Muscle of leg (tissue), 11 donors: ENCODE results near the gene LHCGR. TPM values are rescaled to one million over a fixed set of nuclear protein-coding genes. Genes with fewer than 3 reads are reported as not detected.
A peak's percentile ranks its signal among the peaks of the same experiment; 100 is the strongest.

ENCODE experiments used
- DNase-seq: peaks from one replicate; pipeline ENCODE4 v3.0.0; 2013
- H3K27ac ChIP-seq: one replicate; pipeline ENCODE4 v1.5.1; 2013; ENCODE audit warnings: mild to moderate bottlenecking, low read length, control low read depth
- H3K27me3 ChIP-seq: one replicate; pipeline ENCODE4 v1.6.1; 2013; ENCODE audit warnings: low read length; ENCODE audit not compliant: control insufficient read depth, insufficient read depth
- H3K36me3 ChIP-seq: one replicate; pipeline ENCODE4 v1.6.1; 2013; ENCODE audit warnings: low read length; ENCODE audit not compliant: control insufficient read depth, insufficient read depth
- H3K4me1 ChIP-seq: one replicate; pipeline ENCODE4 v1.6.1; 2013; ENCODE audit warnings: low read length; ENCODE audit not compliant: control insufficient read depth, insufficient read depth
- H3K4me3 ChIP-seq: one replicate; pipeline ENCODE4 v1.5.1; 2013; ENCODE audit warnings: low read length, control low read depth
- H3K9me3 ChIP-seq: replicated peaks from 2 replicates; pipeline ENCODE4 v1.6.1; 2013; ENCODE audit warnings: low read depth, low read length; ENCODE audit not compliant: control insufficient read depth
- WGBS: methylation state at CpG from one replicate; pipeline ENCODE4 v1.1.5; 2013; ENCODE audit warnings: missing lambda C conversion rate; ENCODE audit not compliant: insufficient coverage; 5-methylcytosine and 5-hydroxymethylcytosine counted together
- polyA plus RNA-seq, 8 donors: library from polyadenylated mRNA; unstranded; fragments of 120-200 nt; gene quantifications; one replicate each; pipeline versions ENCODE4 v1.2.1 to v1.2.3, GENCODE V29; 2013; ENCODE audit warnings: inconsistent platforms in 1 of 8, low replicate concordance in 1 of 8; ENCODE audit not compliant: insufficient read length in 8 of 8, insufficient read depth in 1 of 8
- total RNA-seq: library from RNA; stranded (reverse); fragments of 120-200 nt; gene quantifications from one replicate; pipeline ENCODE4 v1.2.4, GENCODE V29; 2013

Gene LHCGR
- total and polyA plus RNA-seq, 9 donors: 0.04 to 0.44 (median 0.12) TPM

DNA sequence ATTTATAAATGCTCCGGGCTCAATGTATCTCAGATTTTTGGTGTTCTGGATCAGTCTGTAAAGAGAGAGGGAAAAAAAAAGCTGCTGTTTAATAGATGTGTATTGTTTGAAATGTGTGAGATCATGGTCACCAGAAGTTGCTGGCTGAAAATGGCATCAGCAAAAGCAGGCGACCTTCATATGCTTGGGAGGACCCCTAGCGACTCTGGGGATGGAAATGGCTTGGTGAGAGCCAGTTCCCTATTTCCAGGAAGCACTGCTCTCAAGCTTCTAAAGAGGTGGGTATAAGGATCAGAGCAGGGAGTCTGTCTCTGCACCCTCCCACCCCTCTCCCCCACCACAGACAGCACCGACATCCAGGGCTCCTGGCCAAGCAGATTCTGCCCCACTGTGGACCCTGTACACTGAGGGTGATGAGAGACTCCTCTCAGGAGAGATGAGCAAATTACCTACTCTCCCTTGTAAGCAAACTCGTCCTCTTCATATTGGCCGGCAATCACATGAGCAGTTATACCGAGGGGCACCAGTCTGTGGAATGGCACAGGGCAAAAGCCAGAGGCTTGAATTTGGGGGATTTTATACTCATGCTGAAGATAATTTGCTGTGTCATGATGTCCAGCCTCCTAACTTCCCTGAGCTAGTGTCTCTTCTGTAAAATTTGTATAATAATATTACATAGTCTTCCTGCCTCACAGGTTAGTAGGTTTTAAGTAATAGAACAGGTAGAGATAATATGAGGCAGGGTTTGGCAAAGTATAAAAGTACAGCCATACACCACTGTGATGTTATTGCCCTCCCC is 29.6 kb downstream of the LHCGR start:
- Histone ChIP-seq H3K36me3 (no peaks in the 10 kb centered on the region), H3K27ac (no peak overlapping the region), H3K9me3 (no peaks in the 10 kb centered on the region), H3K4me1 (no peaks in the 10 kb centered on the region), H3K4me3 (no peak overlapping the region), H3K27me3 (no peaks in the 10 kb centered on the region)
- DNase-seq: no peak
- 50% methylated on average over 3 of the region's 7 CpGs for WGBS

DNA sequence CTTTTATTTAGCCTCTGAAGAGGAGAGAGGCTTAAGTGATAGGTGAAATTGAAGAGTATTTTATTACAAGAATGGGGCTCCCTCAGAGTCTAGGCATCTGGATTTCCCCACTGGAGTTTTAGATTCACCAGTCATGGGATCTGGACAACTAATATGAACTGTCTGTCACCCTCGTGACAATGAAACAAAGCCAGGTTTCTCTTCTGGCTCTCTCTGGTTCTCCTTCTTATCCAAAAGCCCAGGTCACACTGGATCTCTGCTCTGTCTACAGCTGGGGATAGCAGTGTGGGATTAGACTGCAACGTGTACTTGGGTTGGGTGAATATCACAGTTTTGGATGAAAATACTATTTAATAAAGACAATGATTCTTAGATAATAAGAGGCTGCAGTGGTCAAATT is 31.2 kb downstream of the LHCGR start:
- no peak overlapping the region for H3K4me3 ChIP-seq
- WGBS: no CpG with 5 or more reads among the region's 2 CpGs
- H3K4me1 ChIP-seq: no peaks in the 10 kb centered on the region
- no peak overlapping the region for H3K27ac ChIP-seq
- H3K27me3 ChIP-seq: no peaks in the 10 kb centered on the region
- no peak for DNase-seq
- H3K9me3 ChIP-seq: no peaks in the 10 kb centered on the region
- no peaks in the 10 kb centered on the region for H3K36me3 ChIP-seq

DNA sequence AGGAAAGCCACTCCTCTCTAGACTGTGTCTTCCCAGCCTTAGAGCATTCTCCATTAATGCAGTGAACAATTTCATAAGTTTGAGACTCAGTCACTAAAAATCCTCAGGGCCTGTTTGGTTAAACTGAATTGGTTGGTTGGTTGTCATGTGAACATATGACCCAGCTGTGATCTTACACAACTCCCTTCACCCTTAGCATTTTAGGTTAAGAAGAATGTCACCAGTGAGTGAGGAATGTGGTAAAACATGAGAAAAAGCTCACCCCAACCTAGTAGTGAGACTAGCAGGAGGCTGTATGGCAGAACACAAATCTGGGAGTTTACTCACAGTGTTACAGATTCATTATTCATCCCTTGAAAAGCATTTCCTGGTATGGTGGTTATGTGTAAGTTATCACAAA is 32.4 kb downstream of the LHCGR start:
- no peak for DNase-seq
- H3K9me3 ChIP-seq: no peaks in the 10 kb centered on the region
- H3K27me3 ChIP-seq: no peaks in the 10 kb centered on the region
- no peak overlapping the region for H3K27ac ChIP-seq
- no peak overlapping the region for H3K4me3 ChIP-seq
- H3K4me1 ChIP-seq: no peaks in the 10 kb centered on the region
- no peaks in the 10 kb centered on the region for H3K36me3 ChIP-seq

DNA sequence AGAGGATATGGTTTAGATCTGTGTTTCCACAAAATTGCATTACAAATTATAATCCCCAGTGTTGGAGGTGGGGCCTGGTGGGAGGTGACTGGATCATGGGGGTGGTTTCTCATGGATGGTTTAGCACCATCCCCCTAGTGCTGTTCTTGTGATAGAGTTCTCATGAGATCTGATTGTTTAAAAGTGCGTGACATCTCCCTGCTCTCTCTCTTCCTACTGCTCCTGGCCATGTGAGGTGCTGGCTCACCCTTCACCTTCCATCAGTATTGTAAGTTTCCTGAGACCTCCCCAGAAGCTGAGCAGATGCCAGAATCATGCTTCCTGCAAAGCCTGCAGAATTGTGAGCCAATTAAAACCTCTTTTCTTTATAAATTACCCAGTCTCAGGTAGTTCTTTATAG is 33.1 kb downstream of the LHCGR start:
- no peak for DNase-seq
- WGBS: 100% methylated on average over 1 of the region's 1 CpG
- no peaks in the 10 kb centered on the region for H3K36me3 ChIP-seq
- no peaks in the 10 kb centered on the region for H3K4me1 ChIP-seq
- no peaks in the 10 kb centered on the region for H3K9me3 ChIP-seq
- H3K27me3 ChIP-seq: no peaks in the 10 kb centered on the region
- no peak overlapping the region for H3K4me3 ChIP-seq
- no peak overlapping the region for H3K27ac ChIP-seq

DNA sequence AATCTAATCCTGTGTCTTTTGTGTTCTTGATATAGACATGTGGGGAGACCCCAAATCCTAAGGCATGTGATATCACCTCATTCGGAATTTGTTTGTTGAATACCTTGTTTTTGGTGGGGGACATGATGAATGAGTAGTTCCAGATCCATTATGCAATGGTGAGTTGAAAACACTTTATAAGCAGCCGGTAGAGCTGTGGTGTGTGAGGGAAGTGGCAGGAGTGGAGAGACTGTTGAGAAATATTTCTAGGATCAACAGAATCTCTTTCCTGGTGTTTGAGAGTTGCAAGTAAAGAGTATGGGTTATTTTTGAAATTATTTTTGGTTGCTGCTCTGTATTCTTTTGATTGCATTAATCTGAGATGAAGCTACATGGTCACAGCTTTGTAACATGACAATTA is 34.4 kb downstream of the LHCGR start:
- Histone ChIP-seq H3K9me3 (no peaks in the 10 kb centered on the region), H3K4me3 (no peak overlapping the region), H3K27ac (no peak overlapping the region), H3K4me1 (no peaks in the 10 kb centered on the region), H3K27me3 (no peaks in the 10 kb centered on the region), H3K36me3 (no peaks in the 10 kb centered on the region)
- no peak for DNase-seq
- 88% methylated on average over 2 of the region's 2 CpGs for WGBS

DNA sequence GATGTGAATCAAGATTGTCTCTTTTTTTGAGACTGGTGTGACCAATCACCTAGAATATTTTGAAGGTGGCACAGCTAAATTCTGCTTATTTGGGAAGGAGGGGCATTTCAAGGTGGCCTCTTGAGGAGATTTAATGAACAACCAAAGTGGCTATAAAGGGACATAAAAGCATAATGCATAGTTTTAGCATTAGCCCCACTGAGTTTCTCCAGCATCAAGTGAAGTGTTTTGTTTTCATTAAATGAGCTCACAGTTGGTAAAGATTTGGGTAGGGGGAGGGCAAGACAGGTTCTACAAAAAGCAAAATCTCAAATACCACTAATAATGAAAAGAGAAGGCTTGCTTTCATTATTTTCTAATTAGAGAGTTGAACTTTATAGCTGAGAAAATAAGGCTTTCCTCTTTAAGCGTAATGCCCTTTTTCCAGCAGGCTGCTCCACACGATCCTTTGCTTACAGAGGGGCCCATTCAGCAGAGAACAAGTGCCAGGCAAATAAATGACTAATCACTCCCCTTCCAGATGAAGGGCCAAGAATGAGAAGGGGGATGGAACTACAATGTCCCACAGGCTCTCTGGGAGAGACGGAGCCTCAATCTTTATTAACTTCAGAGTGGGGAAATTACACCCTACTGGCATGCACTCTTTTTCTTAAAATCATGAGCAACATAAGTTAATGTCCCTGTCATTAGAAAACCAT is 35.9 kb downstream of the LHCGR start:
- Histone ChIP-seq H3K4me3 (no peak overlapping the region), H3K36me3 (no peaks in the 10 kb centered on the region), H3K27ac (no peak overlapping the region), H3K4me1 (peaks cover 11% of the 10 kb centered on the region), H3K9me3 (no peaks in the 10 kb centered on the region), H3K27me3 (no peaks in the 10 kb centered on the region)
- WGBS: no CpG with 5 or more reads among the region's 3 CpGs
- no peak for DNase-seq

DNA sequence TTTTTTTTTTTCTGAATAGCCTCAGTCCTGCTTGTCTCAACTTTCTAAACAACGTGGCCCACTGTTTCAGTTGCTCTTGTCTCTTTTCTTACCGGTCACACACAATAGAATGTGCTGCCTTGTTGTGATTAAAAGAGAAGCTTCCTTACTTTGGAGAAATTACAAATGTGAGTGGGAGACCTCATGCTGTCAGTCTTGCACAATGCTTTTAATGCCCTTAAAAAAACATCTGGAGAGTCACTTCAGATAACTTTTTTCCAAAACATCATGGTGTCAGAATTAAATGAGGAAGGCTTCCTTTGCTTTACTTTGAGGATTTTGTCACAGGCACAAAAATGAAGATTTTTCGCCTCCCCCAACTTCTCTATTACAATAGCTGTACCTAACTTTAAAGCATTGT is 37.7 kb downstream of the LHCGR start:
- no peaks in the 10 kb centered on the region for H3K9me3 ChIP-seq
- no peak overlapping the region for H3K27ac ChIP-seq
- H3K4me1 ChIP-seq: peaks cover 19% of the 10 kb centered on the region
- no peaks in the 10 kb centered on the region for H3K27me3 ChIP-seq
- no peaks in the 10 kb centered on the region for H3K36me3 ChIP-seq
- WGBS: no CpG with 5 or more reads among the region's 3 CpGs
- DNase-seq: no peak
- H3K4me3 ChIP-seq: no peak overlapping the region

DNA sequence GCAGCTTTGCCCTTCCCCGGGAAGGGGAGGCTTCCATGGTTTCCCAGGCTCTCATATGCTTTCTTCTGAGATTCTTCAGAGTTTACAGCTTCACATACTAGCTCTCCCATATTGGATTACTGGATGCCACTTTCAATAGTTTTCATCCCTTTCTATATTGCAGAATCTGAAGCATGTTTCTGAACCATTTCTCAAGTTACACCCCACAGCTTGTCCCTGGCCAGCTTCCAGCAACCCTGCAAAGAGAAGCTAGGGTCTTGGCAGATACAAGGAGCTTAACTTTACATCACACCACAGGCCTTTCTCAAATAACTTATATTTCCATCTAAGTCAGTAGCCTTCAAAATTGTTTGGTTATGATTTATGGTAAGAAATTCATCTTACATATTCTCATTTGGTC is 39.6 kb downstream of the LHCGR start:
- H3K27me3 ChIP-seq: no peaks in the 10 kb centered on the region
- DNase-seq: peak; percentile 35
- H3K36me3 ChIP-seq: no peaks in the 10 kb centered on the region
- no peak overlapping the region for H3K4me3 ChIP-seq
- WGBS: 0% methylated on average over 1 of the region's 1 CpG
- H3K27ac ChIP-seq: no peak overlapping the region
- H3K9me3 ChIP-seq: no peaks in the 10 kb centered on the region
- H3K4me1 ChIP-seq: peaks cover 19% of the 10 kb centered on the region

DNA sequence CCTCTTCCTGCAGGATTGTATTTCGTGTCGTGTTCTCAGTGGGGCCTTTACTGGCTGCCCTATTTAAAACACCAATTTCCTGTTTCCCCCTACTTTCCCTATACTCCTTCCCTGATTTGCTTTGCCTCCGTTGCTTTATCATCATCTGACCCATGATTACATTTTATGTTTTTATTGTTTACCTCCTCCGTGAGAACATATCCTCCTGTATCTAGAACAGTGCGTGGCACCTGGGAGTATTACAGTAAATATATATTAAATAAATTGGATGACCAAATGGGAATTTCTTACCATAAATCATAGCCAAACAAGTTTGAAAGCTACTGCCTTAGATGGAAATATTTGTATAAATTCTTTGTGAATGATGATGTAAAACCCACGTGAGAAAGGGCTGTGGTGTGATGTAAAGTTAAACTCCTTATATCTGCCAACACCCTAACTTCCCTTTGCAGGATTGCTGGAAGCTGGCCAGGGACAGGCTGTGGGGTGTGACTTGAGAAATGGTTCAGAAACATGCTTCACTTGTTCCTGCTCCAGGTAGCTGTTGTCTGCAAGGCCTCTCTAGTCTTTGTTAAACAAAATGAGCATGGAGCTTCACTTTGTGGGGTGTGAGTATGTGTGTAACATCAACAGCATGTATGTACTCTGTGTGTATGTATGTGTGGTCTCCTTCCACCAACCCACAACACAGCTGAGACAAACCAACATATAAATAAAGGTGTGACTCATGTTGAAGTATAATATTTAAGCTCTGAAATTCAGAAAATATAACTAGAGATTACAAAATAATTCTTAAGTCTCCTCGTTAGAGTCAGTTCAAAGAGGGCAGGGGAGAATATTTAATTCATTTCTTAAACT is 40.3 kb downstream of the LHCGR start:
- Histone ChIP-seq H3K36me3 (no peaks in the 10 kb centered on the region), H3K27ac (no peak overlapping the region), H3K4me3 (no peak overlapping the region), H3K27me3 (no peaks in the 10 kb centered on the region), H3K9me3 (no peaks in the 10 kb centered on the region), H3K4me1 (peaks cover 19% of the 10 kb centered on the region)
- peak; percentile 39 for DNase-seq
- 33% methylated on average over 2 of the region's 7 CpGs for WGBS

DNA sequence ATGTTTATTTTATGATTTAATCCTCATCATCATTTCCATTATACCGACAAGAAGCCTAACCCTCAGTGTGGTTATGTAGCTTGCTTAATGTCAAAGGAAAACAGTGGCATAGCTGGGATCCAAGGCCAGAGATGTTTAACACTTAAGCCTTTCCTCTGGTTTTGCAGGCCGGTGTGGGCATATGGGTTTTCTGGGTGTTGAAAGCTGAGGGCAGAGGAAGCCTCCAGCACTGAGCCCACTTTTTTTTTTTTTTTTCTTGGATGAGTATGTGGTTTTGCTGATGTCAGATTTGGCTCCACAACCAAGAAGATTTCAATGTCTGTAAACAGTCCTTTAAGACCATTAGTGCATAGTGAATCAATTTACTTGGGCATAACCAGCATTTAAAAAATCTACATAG is 41.3 kb downstream of the LHCGR start:
- peak; percentile 52 for DNase-seq
- no CpG with 5 or more reads among the region's 2 CpGs for whole genome bisulfite sequencing

More for the DNA sequence above, 41.3 kb downstream of the LHCGR start:
- H3K4me1 ChIP-seq: peaks cover 22% of the 10 kb centered on the region
- no peaks in the 10 kb centered on the region for H3K9me3 ChIP-seq
- H3K36me3 ChIP-seq: no peaks in the 10 kb centered on the region
- no peak overlapping the region for H3K27ac ChIP-seq
- no peaks in the 10 kb centered on the region for H3K27me3 ChIP-seq
- H3K4me3 ChIP-seq: no peak overlapping the region
